PC-9 (cell line): ENCODE results near the gene FNDC3B. TPM values are rescaled to one million over a fixed set of nuclear protein-coding genes. Genes with fewer than 3 reads are reported as not detected.

Experiments used
- BruUV-seq: library from RNA; stranded (reverse); fragments of 400-500 nt; replicated peaks from 2 replicates; lab custom pipeline; 2021; lab: Mats Ljungman, UMichigan
- CTCF ChIA-PET: fragments of 300-600 bp; sonication (Branson Sonifier 250); formaldehyde crosslinking; loops from one replicate; lab custom pipeline; 2022; ENCODE audit warnings: antibody characterized with exemption; lab: Charles Lee
- POLR2A ChIA-PET: fragments of 300-600 bp; sonication (Branson Sonifier 250); formaldehyde crosslinking; loops from one replicate; lab custom pipeline; 2022; ENCODE audit warnings: antibody characterized with exemption; ENCODE audit not compliant: unreplicated experiment; lab: Charles Lee
- DNase-seq, 2 experiments: peaks; one replicate each; pipeline versions ENCODE4 v3.0.0 to v3.0.0-alpha.2; 2015 to 2022; ENCODE audit warnings: mixed read lengths in 1 of 2
- H2AFZ ChIP-seq: fragments of 200-600 bp; sonication (generic); 2 replicates; pipeline ENCODE4 v1.8.1; 2017; ENCODE audit warnings: antibody characterized with exemption
- H3F3A ChIP-seq: fragments of 200-600 bp; sonication (generic); 2 replicates; pipeline ENCODE4 v1.8.1; 2017; ENCODE audit warnings: antibody characterized with exemption, mild to moderate bottlenecking, low read depth; ENCODE audit not compliant: insufficient read depth
- H3K27ac ChIP-seq: fragments of 200-600 bp; sonication (generic); 2 replicates; pipeline ENCODE4 v1.6.1; 2016; ENCODE audit warnings: mixed run types
- H3K27me3 ChIP-seq: fragments of 200-600 bp; sonication (generic); 2 replicates; pipeline ENCODE4 v1.6.1; 2016; ENCODE audit warnings: low read depth, mixed run types; ENCODE audit not compliant: insufficient read depth
- H3K36me3 ChIP-seq: fragments of 200-600 bp; sonication (generic); 2 replicates; pipeline ENCODE4 v1.6.1; 2016; ENCODE audit warnings: low read depth, mixed run types
- H3K4me1 ChIP-seq: fragments of 200-600 bp; sonication (generic); replicated peaks from 2 replicates; pipeline ENCODE4 v1.6.1; 2016; ENCODE audit warnings: mixed run types; ENCODE audit not compliant: insufficient read depth
- H3K4me2 ChIP-seq: fragments of 200-600 bp; sonication (generic); 2 replicates; pipeline ENCODE4 v1.6.1; 2017; ENCODE audit warnings: mixed run types
- H3K4me3 ChIP-seq: fragments of 200-600 bp; sonication (generic); 2 replicates; pipeline ENCODE4 v1.6.1; 2016; ENCODE audit warnings: mixed run types
- H3K79me2 ChIP-seq: fragments of 200-600 bp; sonication (generic); 2 replicates; pipeline ENCODE4 v1.6.1; 2017; ENCODE audit warnings: low read depth, mixed run types
- H3K9me2 ChIP-seq: fragments of 200-600 bp; sonication (generic); 2 replicates; pipeline ENCODE4 v1.8.1; 2017; ENCODE audit warnings: mild to moderate bottlenecking; ENCODE audit not compliant: insufficient read depth
- H3K9me3 ChIP-seq: fragments of 200-600 bp; sonication (generic); 2 replicates; pipeline ENCODE4 v1.8.1; 2016; ENCODE audit warnings: low read depth; ENCODE audit not compliant: insufficient read depth
- H4K20me1 ChIP-seq: fragments of 200-600 bp; sonication (generic); 2 replicates; pipeline ENCODE4 v1.8.1; 2017; ENCODE audit not compliant: insufficient read depth
- EZH2 ChIP-seq: fragments of 200-600 bp; sonication (generic); IDR thresholded peaks from 2 replicates; pipeline ENCODE4 v1.8.0; 2017; ENCODE audit warnings: antibody characterized with exemption, low read depth
- intact Hi-C: fragments of 100-400 bp; cut with micrococcal nuclease; formaldehyde crosslinking; loops from one replicate; pipeline ENCODE4 v1.10.0; 2022; ENCODE audit not compliant: unreplicated experiment
- total RNA-seq: library from RNA; stranded (reverse); gene quantifications from 2 replicates; pipeline ENCODE4 v1.2.3, GENCODE V29; 2021
- TF ChIP-seq, protein P1 (sequence below): fragments of 200-600 bp; sonication (generic); conservative IDR thresholded peaks from 2 replicates; pipeline ENCODE4 v1.6.1; 2017; ENCODE audit warnings: mixed run types, antibody characterized with exemption, mild to moderate bottlenecking, moderate library complexity

FNDC3B gene
- total RNA-seq, 1 experiment from 2014 or later, result 106 TPM

DNA sequence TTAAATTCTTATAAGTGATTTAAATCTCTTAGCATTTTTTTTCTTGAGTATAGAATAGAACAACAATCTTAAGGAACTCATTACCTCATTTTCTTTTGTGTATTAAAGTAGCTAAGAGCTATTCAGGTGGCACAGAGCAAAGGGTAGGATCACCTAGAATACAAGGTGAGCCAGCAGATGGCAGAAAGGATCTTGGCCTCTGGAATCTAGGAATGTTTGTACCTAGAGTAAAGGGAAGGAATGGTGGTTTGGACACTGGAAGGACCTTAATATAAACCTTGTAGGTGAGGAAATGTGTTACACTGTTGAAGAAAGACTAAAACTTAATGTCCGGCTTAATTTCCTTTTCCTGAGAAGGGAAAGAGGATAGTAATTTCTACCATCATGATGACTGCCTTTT is 319.9 kb downstream of the FNDC3B start:
- peaks cover 30% of the 10 kb centered on the region for H4K20me1 ChIP-seq
- no peak overlapping the region for H3K4me2 ChIP-seq
- no peaks in the 10 kb centered on the region for H3K27me3 ChIP-seq
- POLR2A ChIA-PET, result interaction anchor here (0.7 kb wide), 1 partner anchor 1300 kb away, joined by 4 read pairs; no protein-coding TSS in a partner anchor
- H3K27ac ChIP-seq, result no peak overlapping the region
- peaks cover 83% of the 10 kb centered on the region for H3K36me3 ChIP-seq
- intact Hi-C loops, result loop anchor here (5.0 kb wide), 3 partner anchors 238 to 393 kb away; partner anchors contain the start of gene ECT2
- TF ChIP-seq, protein P1, sequence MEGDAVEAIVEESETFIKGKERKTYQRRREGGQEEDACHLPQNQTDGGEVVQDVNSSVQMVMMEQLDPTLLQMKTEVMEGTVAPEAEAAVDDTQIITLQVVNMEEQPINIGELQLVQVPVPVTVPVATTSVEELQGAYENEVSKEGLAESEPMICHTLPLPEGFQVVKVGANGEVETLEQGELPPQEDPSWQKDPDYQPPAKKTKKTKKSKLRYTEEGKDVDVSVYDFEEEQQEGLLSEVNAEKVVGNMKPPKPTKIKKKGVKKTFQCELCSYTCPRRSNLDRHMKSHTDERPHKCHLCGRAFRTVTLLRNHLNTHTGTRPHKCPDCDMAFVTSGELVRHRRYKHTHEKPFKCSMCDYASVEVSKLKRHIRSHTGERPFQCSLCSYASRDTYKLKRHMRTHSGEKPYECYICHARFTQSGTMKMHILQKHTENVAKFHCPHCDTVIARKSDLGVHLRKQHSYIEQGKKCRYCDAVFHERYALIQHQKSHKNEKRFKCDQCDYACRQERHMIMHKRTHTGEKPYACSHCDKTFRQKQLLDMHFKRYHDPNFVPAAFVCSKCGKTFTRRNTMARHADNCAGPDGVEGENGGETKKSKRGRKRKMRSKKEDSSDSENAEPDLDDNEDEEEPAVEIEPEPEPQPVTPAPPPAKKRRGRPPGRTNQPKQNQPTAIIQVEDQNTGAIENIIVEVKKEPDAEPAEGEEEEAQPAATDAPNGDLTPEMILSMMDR, result no peak
- TF ChIP-seq EZH2, result no peak
- peaks cover 60% of the 10 kb centered on the region for H3F3A ChIP-seq
- no peak overlapping the region for H3K4me3 ChIP-seq
- DNase-seq, result peak in 1 of 2 experiments; percentile 30
- H3K4me1 ChIP-seq, result peaks cover 20% of the 10 kb centered on the region
- H3K9me3 ChIP-seq, result no peaks in the 10 kb centered on the region
- BruUV-seq, result no TSS peak
- CTCF ChIA-PET, result interaction anchor here (0.6 to 0.7 kb wide), 2 partner anchors 117 to 119 kb away, joined by 3 to 5 read pairs; no protein-coding TSS in a partner anchor
- H3K9me2 ChIP-seq, result no peaks in the 10 kb centered on the region
- no peak overlapping the region for H2AFZ ChIP-seq
- H3K79me2 ChIP-seq, result peaks cover 23% of the 10 kb centered on the region

DNA sequence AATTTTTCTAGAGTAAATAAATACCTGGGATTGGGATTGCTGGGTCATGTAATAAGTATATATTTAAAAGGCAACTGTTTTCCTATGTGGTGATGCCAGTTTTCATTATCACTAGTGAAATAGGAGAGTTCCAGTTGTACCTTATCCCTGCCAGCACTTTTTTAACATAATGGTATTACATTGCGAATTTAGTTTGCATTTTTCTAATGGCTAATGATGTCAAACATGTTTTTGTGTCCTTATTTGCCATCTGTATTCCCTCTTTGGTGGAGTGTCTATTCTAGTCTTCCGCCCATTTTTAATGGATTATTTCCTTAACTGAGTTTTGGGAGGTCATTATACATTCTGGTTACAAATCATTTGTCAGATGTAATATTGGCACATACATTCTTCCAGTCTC is 320.6 kb downstream of the FNDC3B start:
- peaks cover 15% of the 10 kb centered on the region for H3K4me1 ChIP-seq
- H3K27ac ChIP-seq, result no peak overlapping the region
- no peak overlapping the region for H3K4me3 ChIP-seq
- no peak overlapping the region for H2AFZ ChIP-seq
- POLR2A ChIA-PET, result interaction anchor here (0.7 kb wide), 1 partner anchor 1301 kb away, joined by 4 read pairs; no protein-coding TSS in a partner anchor
- H3K79me2 ChIP-seq, result peaks cover 23% of the 10 kb centered on the region
- no peaks in the 10 kb centered on the region for H3K27me3 ChIP-seq
- TF ChIP-seq, protein P1, result no peak
- TF ChIP-seq EZH2, result no peak
- no peak overlapping the region for H3K4me2 ChIP-seq
- peak in 1 of 2 experiments; percentile 11 for DNase-seq
- peaks cover 88% of the 10 kb centered on the region for H3K36me3 ChIP-seq
- CTCF ChIA-PET, result no interaction called here
- peaks cover 59% of the 10 kb centered on the region for H3F3A ChIP-seq
- BruUV-seq, result no TSS peak
- peaks cover 30% of the 10 kb centered on the region for H4K20me1 ChIP-seq
- no peaks in the 10 kb centered on the region for H3K9me2 ChIP-seq
- intact Hi-C loops, result loop anchor here (5.0 kb wide), 3 partner anchors 237 to 392 kb away; partner anchors contain the start of gene ECT2
- no peaks in the 10 kb centered on the region for H3K9me3 ChIP-seq

DNA sequence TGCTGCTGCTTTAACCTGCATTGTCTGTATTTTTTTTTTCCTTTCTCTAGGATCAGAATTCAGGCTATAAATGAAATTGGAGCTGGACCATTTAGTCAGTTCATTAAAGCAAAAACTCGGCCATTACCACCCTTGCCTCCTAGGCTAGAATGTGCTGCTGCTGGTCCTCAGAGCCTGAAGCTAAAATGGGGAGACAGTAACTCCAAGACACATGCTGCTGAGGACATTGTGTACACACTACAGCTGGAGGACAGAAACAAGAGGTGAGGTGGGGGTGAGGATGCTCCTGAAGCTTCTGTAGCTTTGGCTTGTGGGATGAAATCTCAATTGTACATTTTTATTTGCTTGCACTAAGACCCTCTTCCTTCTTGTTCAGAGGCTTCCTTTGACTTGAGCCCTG is 323.2 kb downstream of the FNDC3B start:
- CTCF ChIA-PET, result interaction anchor here (0.6 kb wide), 1 partner anchor 114 kb away, joined by 6 read pairs; no protein-coding TSS in a partner anchor
- peaks cover 90% of the 10 kb centered on the region for H3K36me3 ChIP-seq
- POLR2A ChIA-PET, result no interaction called here

More for the DNA sequence above, 323.2 kb downstream of the FNDC3B start:
- Histone ChIP-seq H2AFZ (no peak overlapping the region), H3K4me2 (no peak overlapping the region), H3K9me3 (no peaks in the 10 kb centered on the region), H3K79me2 (peaks cover 19% of the 10 kb centered on the region), H3K27me3 (no peaks in the 10 kb centered on the region), H3K9me2 (no peaks in the 10 kb centered on the region), H3K27ac (no peak overlapping the region), H4K20me1 (peaks cover 30% of the 10 kb centered on the region), H3F3A (peaks cover 57% of the 10 kb centered on the region), H3K4me1 (no peaks in the 10 kb centered on the region), H3K4me3 (no peak overlapping the region)
- DNase-seq, result no peak
- intact Hi-C loops, result no loop called here
- TF ChIP-seq EZH2, result no peak
- no TSS peak for BruUV-seq
